Parathyroid adenoma (tissue), 2 donors: ENCODE data around the gene MSI2.

Experiments
- H2AFZ ChIP-seq: fragments of 300-600 bp; sonication (generic); one replicate; pipeline ENCODE4 v1.7.0; 2017; ENCODE audit warnings: antibody characterized with exemption, mild to moderate bottlenecking
- H3K27ac ChIP-seq: fragments of 300-600 bp; sonication (generic); one replicate; pipeline ENCODE4 v1.7.0; 2017
- H3K27me3 ChIP-seq: fragments of 300-600 bp; sonication (generic); one replicate; pipeline ENCODE4 v1.7.0; 2017; ENCODE audit warnings: low read length; ENCODE audit not compliant: control insufficient read depth, insufficient read depth
- H3K36me3 ChIP-seq: fragments of 300-600 bp; sonication (generic); one replicate; pipeline ENCODE4 v1.7.0; 2017; ENCODE audit warnings: low read length; ENCODE audit not compliant: control insufficient read depth, insufficient read depth
- H3K4me1 ChIP-seq: fragments of 300-600 bp; sonication (generic); one replicate; pipeline ENCODE4 v1.7.0; 2017; ENCODE audit warnings: control low read depth
- H3K4me2 ChIP-seq: fragments of 300-600 bp; sonication (generic); one replicate; pipeline ENCODE4 v1.7.0; 2017; ENCODE audit warnings: low read length
- H3K4me3 ChIP-seq: fragments of 300-600 bp; sonication (generic); one replicate; pipeline ENCODE4 v1.7.0; 2017; ENCODE audit warnings: low read depth, low read length
- H3K79me2 ChIP-seq: fragments of 300-600 bp; sonication (generic); one replicate; pipeline ENCODE4 v1.7.0; 2017; ENCODE audit warnings: control low read depth
- H3K9ac ChIP-seq: fragments of 300-600 bp; sonication (generic); one replicate; pipeline ENCODE4 v1.7.0; 2017; ENCODE audit warnings: mild to moderate bottlenecking
- H3K9me3 ChIP-seq: fragments of 300-600 bp; sonication (generic); one replicate; pipeline ENCODE4 v1.7.0; 2017; ENCODE audit warnings: low read length; ENCODE audit not compliant: control insufficient read depth
- TF ChIP-seq, protein P1 (sequence below): fragments of 300-600 bp; sonication (generic); IDR thresholded peaks from one replicate; pipeline ENCODE4 v1.7.0; 2017; ENCODE audit warnings: antibody characterized with exemption, mild to moderate bottlenecking
- donor health status: primary hyperparathyroidism.

MSI2 gene

DNA sequence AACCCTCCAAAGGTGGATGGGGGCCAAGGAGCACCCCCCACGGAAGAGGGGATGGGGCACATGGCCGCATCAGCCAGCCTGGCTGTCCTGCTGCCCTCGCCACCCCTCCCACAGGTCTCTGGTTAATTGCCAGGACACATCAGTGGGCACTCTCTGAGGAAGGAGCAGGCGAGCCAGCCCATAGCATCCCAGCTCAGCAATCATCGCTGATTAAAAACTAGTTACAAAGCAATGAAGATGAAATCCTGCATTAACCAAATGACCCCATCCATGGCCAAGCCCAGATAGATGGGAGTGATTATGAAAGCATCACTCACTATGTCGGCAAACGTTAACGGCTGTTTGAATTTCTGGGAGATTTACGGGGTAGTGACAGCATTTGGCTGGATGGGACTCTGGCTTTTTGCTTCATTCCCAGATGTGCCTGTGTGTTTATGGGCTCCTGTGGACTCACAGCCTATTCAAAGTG, 443.5 kb downstream of the MSI2 start:
- Histone ChIP-seq H3K4me2 (no peak overlapping the region), H3K79me2 (no peaks in the 10 kb centered on the region), H3K4me3 (no peak overlapping the region), H3K4me1 (no peaks in the 10 kb centered on the region), H2AFZ (no peak overlapping the region), H3K27ac (no peak overlapping the region), H3K36me3 (no peaks in the 10 kb centered on the region), H3K27me3 (no peaks in the 10 kb centered on the region), H3K9me3 (no peaks in the 10 kb centered on the region), H3K9ac (no peak overlapping the region)
- TF ChIP-seq, protein P1, sequence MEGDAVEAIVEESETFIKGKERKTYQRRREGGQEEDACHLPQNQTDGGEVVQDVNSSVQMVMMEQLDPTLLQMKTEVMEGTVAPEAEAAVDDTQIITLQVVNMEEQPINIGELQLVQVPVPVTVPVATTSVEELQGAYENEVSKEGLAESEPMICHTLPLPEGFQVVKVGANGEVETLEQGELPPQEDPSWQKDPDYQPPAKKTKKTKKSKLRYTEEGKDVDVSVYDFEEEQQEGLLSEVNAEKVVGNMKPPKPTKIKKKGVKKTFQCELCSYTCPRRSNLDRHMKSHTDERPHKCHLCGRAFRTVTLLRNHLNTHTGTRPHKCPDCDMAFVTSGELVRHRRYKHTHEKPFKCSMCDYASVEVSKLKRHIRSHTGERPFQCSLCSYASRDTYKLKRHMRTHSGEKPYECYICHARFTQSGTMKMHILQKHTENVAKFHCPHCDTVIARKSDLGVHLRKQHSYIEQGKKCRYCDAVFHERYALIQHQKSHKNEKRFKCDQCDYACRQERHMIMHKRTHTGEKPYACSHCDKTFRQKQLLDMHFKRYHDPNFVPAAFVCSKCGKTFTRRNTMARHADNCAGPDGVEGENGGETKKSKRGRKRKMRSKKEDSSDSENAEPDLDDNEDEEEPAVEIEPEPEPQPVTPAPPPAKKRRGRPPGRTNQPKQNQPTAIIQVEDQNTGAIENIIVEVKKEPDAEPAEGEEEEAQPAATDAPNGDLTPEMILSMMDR, result no peak

DNA sequence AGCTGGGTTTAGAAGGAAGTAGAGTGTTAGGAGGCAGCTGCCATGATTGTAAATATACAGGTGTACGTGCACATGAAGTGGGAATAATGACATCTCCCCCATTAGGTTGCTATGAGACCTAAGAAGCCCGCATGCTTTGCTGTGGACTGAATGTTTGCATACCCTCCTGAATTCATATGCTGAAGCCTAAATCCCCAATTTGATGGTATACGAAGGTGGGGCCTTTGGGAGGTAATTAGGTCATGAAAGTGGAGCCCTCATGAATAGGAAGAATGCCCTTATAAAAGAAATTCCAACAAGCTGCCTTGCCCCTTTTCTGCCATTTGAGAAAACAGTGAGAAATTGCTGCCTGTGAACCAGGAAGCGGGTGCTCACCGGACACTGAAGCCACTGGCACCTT, 444.8 kb downstream of the MSI2 start:
- Histone ChIP-seq H3K27me3 (no peaks in the 10 kb centered on the region), H3K4me1 (no peaks in the 10 kb centered on the region), H2AFZ (no peak overlapping the region), H3K4me2 (no peak overlapping the region), H3K27ac (no peak overlapping the region), H3K36me3 (no peaks in the 10 kb centered on the region), H3K79me2 (no peaks in the 10 kb centered on the region), H3K4me3 (no peak overlapping the region), H3K9ac (no peak overlapping the region), H3K9me3 (no peaks in the 10 kb centered on the region)
- TF ChIP-seq, protein P1, result no peak

DNA sequence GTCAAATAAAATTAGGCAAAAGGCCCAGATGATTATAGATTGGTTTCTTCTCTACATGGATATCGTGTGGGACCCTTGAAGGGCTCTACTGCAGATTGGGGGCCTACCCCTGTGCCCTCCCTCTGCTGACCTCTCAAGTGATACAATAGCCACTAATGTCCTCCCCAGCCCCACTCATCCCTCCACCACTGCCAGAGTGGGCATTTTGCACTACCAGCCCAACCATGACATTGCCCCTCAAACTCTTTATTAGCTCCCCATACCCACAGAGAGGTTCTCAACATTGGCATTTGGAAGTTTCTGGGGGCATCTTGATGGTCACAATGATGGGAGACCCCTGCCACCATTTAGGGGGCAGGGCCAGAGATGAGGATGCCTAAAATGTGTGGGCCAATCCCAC, 446.9 kb downstream of the MSI2 start:
- Histone ChIP-seq H3K27me3 (no peaks in the 10 kb centered on the region), H3K4me3 (no peak overlapping the region), H3K9ac (no peak overlapping the region), H3K36me3 (no peaks in the 10 kb centered on the region), H3K27ac (no peak overlapping the region), H3K79me2 (no peaks in the 10 kb centered on the region), H3K9me3 (no peaks in the 10 kb centered on the region), H2AFZ (no peak overlapping the region), H3K4me2 (no peak overlapping the region), H3K4me1 (peaks cover 4% of the 10 kb centered on the region)
- TF ChIP-seq, protein P1, result no peak

DNA sequence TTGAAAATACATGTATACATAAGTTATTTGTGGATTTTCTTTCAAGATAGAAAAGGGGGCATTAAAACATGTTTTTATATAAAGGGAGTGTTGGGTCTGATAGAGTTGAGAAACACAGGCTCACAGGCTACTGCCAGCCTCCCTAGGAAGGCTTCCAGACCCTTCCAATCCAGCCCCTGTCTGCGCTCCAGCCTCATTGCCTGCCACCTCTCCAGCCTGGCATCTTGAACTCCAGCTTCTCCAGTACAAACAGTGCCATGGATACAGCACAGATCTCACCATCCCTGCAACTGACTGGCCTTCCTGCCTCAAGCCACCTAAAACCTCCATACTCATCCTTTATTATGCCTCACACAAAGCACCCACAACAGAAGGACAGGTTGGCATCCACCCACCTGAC, 448.1 kb downstream of the MSI2 start:
- Histone ChIP-seq H3K4me1 (peaks cover 5% of the 10 kb centered on the region), H3K79me2 (no peaks in the 10 kb centered on the region), H3K36me3 (no peaks in the 10 kb centered on the region), H2AFZ (no peak overlapping the region), H3K27ac (no peak overlapping the region), H3K9me3 (no peaks in the 10 kb centered on the region), H3K4me3 (no peak overlapping the region), H3K27me3 (no peaks in the 10 kb centered on the region), H3K4me2 (no peak overlapping the region), H3K9ac (no peak overlapping the region)
- TF ChIP-seq, protein P1, result no peak

DNA sequence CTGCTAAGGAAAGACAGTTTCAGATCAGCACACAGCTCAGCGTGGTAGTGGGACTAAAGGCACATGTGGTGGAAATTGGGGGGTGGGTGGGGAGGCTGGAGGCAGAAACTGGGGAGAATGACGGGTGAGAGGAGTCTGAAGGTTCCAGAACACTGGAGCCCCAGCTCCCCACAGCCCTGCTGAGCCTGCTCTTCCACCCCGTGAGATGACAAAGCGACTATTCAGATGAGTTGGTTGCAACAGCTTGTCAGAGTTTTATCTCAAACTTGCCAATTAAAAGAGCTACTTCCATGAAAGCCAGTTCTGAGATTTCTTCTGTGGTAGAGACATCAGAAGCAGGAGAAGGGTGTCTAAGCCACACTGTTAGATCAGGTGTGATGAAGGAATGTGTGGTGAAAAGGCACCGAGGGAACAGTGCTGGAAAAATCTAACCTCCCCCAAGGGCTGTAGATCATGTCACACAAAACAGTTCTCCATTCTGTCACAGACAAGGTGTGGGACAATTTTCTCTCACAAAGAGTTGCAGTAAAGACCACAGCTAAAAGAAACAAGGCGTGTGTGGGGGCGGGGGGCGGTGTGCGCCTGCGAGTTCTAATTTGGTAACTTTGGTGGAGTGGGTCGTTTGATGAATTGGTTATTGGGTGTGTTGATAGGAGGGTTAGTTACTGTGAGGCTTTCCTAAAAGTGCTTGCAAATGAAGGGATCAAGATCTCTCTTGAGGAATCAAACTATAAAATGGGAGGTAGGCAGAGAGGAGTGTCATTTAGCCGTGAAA, 449.8 kb downstream of the MSI2 start:
- TF ChIP-seq, protein P1, result no peak

More for the DNA sequence above, 449.8 kb downstream of the MSI2 start:
- Histone ChIP-seq H3K27ac (no peak overlapping the region), H3K36me3 (no peaks in the 10 kb centered on the region), H3K27me3 (no peaks in the 10 kb centered on the region), H3K9me3 (no peaks in the 10 kb centered on the region), H3K4me2 (no peak overlapping the region), H3K9ac (no peak overlapping the region), H3K4me1 (peaks cover 5% of the 10 kb centered on the region), H2AFZ (no peak overlapping the region), H3K4me3 (no peak overlapping the region), H3K79me2 (no peaks in the 10 kb centered on the region)
